Loucy (cell line): ENCODE measurements around the gene C6orf52.

Experiments
- H2AFZ ChIP-seq: fragments of 200-600 bp; sonication (generic); 2 replicates; pipeline ENCODE4 v1.6.0; 2016; ENCODE audit warnings: antibody characterized with exemption, mild to moderate bottlenecking, low read length, moderate library complexity
- H3F3A ChIP-seq: fragments of 200-600 bp; 2 replicates; pipeline ENCODE4 v1.6.0; 2016; ENCODE audit warnings: antibody characterized with exemption, low read depth, mild to moderate bottlenecking
- H3K27me3 ChIP-seq: fragments of 200-600 bp; sonication (generic); 2 replicates; pipeline ENCODE4 v1.6.1; 2014; ENCODE audit warnings: low read length, mild to moderate bottlenecking; ENCODE audit not compliant: insufficient read depth, poor library complexity, severe bottlenecking
- H3K36me3 ChIP-seq: fragments of 200-600 bp; sonication (generic); 2 replicates; pipeline ENCODE4 v1.6.1; 2016; ENCODE audit warnings: low read length; ENCODE audit not compliant: insufficient read depth
- H3K4me1 ChIP-seq: fragments of 200-600 bp; sonication (generic); 2 replicates; pipeline ENCODE4 v1.5.1; 2014; ENCODE audit warnings: low read length, mild to moderate bottlenecking; ENCODE audit not compliant: insufficient read depth, poor library complexity, severe bottlenecking
- H3K4me2 ChIP-seq: fragments of 200-600 bp; sonication (generic); 2 replicates; pipeline ENCODE4 v1.6.0; 2014; ENCODE audit warnings: antibody characterized with exemption, low read length, low read depth, mild to moderate bottlenecking; ENCODE audit not compliant: poor library complexity, severe bottlenecking
- H3K4me3 ChIP-seq: fragments of 200-600 bp; sonication (generic); 2 replicates; pipeline ENCODE4 v1.5.1; 2014; ENCODE audit warnings: low read length, mild to moderate bottlenecking, mixed read lengths; ENCODE audit not compliant: poor library complexity, severe bottlenecking
- H3K79me2 ChIP-seq: fragments of 200-600 bp; sonication (generic); 2 replicates; pipeline ENCODE4 v1.6.1; 2014; ENCODE audit warnings: low read length; ENCODE audit not compliant: insufficient read depth
- H3K9ac ChIP-seq: fragments of 200-600 bp; sonication (generic); 2 replicates; pipeline ENCODE4 v1.6.0; 2014; ENCODE audit warnings: mild to moderate bottlenecking, low read depth, low read length, moderate library complexity; ENCODE audit not compliant: poor library complexity, severe bottlenecking
- H3K9me2 ChIP-seq: fragments of 200-600 bp; sonication (generic); replicated peaks from 2 replicates; pipeline ENCODE4 v1.6.1; 2016; ENCODE audit warnings: low read depth, low read length, mixed read lengths
- H3K9me3 ChIP-seq: fragments of 200-600 bp; sonication (generic); 2 replicates; pipeline ENCODE4 v1.6.1; 2014; ENCODE audit warnings: mild to moderate bottlenecking, antibody characterized with exemption, low read length, low read depth; ENCODE audit not compliant: insufficient read depth
- H4K20me1 ChIP-seq: fragments of 200-600 bp; sonication (generic); 2 replicates; pipeline ENCODE4 v1.6.0; 2014; ENCODE audit warnings: antibody characterized with exemption, low read length, mild to moderate bottlenecking; ENCODE audit not compliant: insufficient read depth, poor library complexity, severe bottlenecking
- EZH2phosphoT487 ChIP-seq: fragments of 200-600 bp; IDR thresholded peaks from 2 replicates; pipeline ENCODE4 v1.6.1; 2018; ENCODE audit warnings: antibody characterized with exemption, mild to moderate bottlenecking, moderate library complexity, borderline replicate concordance
- TF ChIP-seq, protein P1 (sequence below): fragments of 200-600 bp; sonication (generic); conservative IDR thresholded peaks from 2 replicates; pipeline ENCODE4 v1.5.1; 2014; ENCODE audit warnings: mild to moderate bottlenecking, antibody characterized with exemption, low read length

The C6orf52 gene

DNA sequence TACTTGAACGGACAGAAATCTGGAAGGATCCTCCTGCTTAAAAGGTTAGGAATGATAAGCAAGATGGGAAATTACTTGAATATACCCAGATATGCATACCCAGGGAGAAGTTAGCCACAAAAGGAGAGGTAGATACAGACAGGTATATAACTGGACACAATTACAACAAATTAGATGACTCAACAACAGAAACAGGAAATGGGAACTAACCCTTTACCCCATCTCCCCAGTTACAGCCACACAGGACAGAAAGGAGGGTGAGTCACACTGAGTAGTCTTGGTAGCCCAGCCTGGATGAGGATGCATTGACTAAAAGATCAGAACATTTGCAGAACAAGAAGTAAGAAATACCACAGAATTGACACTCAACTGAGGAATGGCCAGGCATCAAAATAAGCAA is 61.2 kb downstream of the C6orf52 start:
- TF ChIP-seq, protein P1, sequence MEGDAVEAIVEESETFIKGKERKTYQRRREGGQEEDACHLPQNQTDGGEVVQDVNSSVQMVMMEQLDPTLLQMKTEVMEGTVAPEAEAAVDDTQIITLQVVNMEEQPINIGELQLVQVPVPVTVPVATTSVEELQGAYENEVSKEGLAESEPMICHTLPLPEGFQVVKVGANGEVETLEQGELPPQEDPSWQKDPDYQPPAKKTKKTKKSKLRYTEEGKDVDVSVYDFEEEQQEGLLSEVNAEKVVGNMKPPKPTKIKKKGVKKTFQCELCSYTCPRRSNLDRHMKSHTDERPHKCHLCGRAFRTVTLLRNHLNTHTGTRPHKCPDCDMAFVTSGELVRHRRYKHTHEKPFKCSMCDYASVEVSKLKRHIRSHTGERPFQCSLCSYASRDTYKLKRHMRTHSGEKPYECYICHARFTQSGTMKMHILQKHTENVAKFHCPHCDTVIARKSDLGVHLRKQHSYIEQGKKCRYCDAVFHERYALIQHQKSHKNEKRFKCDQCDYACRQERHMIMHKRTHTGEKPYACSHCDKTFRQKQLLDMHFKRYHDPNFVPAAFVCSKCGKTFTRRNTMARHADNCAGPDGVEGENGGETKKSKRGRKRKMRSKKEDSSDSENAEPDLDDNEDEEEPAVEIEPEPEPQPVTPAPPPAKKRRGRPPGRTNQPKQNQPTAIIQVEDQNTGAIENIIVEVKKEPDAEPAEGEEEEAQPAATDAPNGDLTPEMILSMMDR, result no peak
- TF ChIP-seq EZH2phosphoT487, result no peak
- no peak overlapping the region for H2AFZ ChIP-seq
- no peaks in the 10 kb centered on the region for H3K79me2 ChIP-seq

DNA sequence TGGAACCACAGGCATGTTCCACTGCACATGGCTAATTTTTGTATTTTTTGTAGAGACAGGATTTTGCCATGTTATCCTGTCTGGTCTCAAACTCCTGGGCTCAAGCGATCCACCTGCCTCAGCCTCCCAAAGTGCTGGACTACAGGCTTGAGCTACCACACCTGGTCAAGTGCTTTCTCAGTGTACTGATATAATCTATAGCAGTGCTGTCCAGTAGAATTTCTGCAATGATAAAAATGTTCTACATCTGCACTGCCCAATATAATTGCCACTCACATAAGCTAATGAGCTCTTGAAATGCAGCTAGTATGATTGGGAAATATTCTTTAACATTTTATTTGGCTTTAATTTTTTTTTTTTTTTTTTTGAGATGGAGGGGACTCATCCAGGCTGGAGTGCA is 64.2 kb downstream of the C6orf52 start:
- Histone ChIP-seq H3K9me3 (no peaks in the 10 kb centered on the region), H2AFZ (no peak overlapping the region), H3K36me3 (peaks cover 4% of the 10 kb centered on the region; the same call in 1 of the 2 replicates), H3K4me3 (no peak overlapping the region), H3K9me2 (no peaks in the 10 kb centered on the region), H3K27me3 (no peaks in the 10 kb centered on the region), H3K9ac (no peak overlapping the region), H3K4me2 (no peak overlapping the region), H3F3A (no peaks in the 10 kb centered on the region), H4K20me1 (no peaks in the 10 kb centered on the region), H3K4me1 (peaks cover 7% of the 10 kb centered on the region), H3K79me2 (no peaks in the 10 kb centered on the region)
- no peak for TF ChIP-seq EZH2phosphoT487
- TF ChIP-seq, protein P1, result no peak

More for the DNA sequence above, 61.2 kb downstream of the C6orf52 start:
- H3K27me3 ChIP-seq, result no peaks in the 10 kb centered on the region
- H3K4me1 ChIP-seq, result peaks cover 7% of the 10 kb centered on the region
- H3F3A ChIP-seq, result no peaks in the 10 kb centered on the region
- H3K9me2 ChIP-seq, result no peaks in the 10 kb centered on the region
- no peaks in the 10 kb centered on the region for H4K20me1 ChIP-seq
- no peak overlapping the region for H3K9ac ChIP-seq
- H3K4me2 ChIP-seq, result no peak overlapping the region
- H3K4me3 ChIP-seq, result no peak overlapping the region
- no peaks in the 10 kb centered on the region for H3K9me3 ChIP-seq
- H3K36me3 ChIP-seq, result no peaks in the 10 kb centered on the region

DNA sequence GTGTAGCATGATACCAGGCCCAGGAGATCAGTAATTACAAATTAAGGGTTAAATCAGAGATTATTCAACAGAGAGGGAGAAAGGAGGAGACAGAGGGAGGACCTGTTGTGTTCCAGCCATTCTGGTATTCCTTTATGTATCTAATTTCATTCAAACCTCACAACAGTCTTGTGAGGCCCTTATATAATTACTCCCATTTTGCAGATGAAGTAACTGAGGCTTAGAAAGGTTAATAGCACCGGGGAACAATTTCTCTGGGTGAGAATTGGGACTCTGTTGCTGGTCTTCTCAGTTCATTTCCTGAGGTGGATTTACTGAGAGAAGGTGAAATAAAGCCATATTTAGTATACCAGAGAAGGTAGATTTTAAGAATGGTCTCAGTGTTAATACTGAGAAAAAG is 66.6 kb downstream of the C6orf52 start:
- TF ChIP-seq, protein P1, result no peak
- no peak for TF ChIP-seq EZH2phosphoT487
- no peaks in the 10 kb centered on the region for H3K27me3 ChIP-seq
- H4K20me1 ChIP-seq, result no peaks in the 10 kb centered on the region
- H3K4me1 ChIP-seq, result no peaks in the 10 kb centered on the region
- H3K79me2 ChIP-seq, result no peaks in the 10 kb centered on the region
- no peaks in the 10 kb centered on the region for H3K9me3 ChIP-seq
- H3K4me2 ChIP-seq, result no peak overlapping the region
- H3K36me3 ChIP-seq, result peaks cover 21% of the 10 kb centered on the region; the same call in 1 of the 2 replicates
- H3F3A ChIP-seq, result no peaks in the 10 kb centered on the region
- H3K4me3 ChIP-seq, result no peak overlapping the region
- no peaks in the 10 kb centered on the region for H3K9me2 ChIP-seq
- H3K9ac ChIP-seq, result no peak overlapping the region
- H2AFZ ChIP-seq, result no peak overlapping the region
